Neural cell (in vitro differentiated cells): ENCODE data around the gene MGST3.

Experiments used
- EZH2 ChIP-seq: fragments of 200-600, 300-800 bp; shearing (Covaris generic), sonication (generic); IDR thresholded peaks from 2 replicates; pipeline ENCODE4 v1.6.1; 2014; ENCODE audit warnings: antibody characterized with exemption, low read length, borderline replicate concordance, mild to moderate bottlenecking; ENCODE audit not compliant: insufficient read depth, poor library complexity, severe bottlenecking
- MXI1 ChIP-seq: fragments of 450-650 bp; conservative IDR thresholded peaks from 2 replicates; pipeline ENCODE4 v1.6.1; 2014; ENCODE audit warnings: antibody characterized with exemption, mild to moderate bottlenecking; ENCODE audit not compliant: poor library complexity, severe bottlenecking
- TF ChIP-seq, protein P1 (sequence below): fragments of 450-650 bp; IDR thresholded peaks from 2 replicates; pipeline ENCODE4 v1.5.1; 2014; ENCODE audit warnings: antibody characterized with exemption, mild to moderate bottlenecking, moderate library complexity; ENCODE audit not compliant: poor library complexity, severe bottlenecking
- TF ChIP-seq, protein P2 (sequence below): IDR thresholded peaks from 2 replicates; pipeline ENCODE4 v1.6.1; 2012; ENCODE audit warnings: borderline replicate concordance

DNA sequence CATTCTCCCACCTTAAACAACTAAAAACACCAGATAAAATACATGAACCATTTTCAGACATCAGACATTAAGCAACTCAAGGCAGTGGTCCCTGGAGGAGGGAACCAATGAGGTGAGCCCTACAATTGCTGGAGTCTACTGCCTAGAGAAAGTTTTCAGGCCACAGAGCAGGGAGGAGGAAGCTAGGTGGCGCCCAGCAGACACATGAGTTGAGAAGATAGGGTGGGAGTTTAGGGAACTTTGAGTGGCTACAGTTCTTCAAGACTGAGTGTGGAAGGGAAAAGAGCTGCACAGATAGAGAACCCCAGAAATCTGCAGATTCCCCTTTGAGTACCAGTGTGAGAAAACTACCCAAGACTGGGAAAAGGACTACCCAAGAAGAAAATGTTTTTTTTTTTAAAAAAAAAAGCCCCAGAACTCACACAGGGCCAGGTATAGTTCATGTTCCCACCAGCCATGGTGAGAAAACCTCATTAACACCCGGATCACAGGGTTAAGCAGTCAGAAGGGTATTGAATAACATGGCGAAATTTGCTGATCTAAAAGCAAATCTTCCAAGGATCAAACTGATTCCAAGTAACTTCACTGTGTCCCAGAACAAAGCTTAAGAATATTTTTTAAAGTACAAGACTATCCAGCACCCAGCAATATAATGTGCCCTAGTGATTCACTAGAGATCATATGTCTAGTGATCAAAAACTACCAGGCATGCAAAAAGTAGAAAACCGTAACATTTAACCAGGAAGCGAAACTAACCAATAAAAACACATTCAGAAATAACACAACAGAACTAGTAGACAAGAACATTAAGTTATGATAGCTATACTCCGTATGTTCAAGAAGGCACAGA is 55.3 kb downstream of the MGST3 start:
- TF ChIP-seq, protein P1, sequence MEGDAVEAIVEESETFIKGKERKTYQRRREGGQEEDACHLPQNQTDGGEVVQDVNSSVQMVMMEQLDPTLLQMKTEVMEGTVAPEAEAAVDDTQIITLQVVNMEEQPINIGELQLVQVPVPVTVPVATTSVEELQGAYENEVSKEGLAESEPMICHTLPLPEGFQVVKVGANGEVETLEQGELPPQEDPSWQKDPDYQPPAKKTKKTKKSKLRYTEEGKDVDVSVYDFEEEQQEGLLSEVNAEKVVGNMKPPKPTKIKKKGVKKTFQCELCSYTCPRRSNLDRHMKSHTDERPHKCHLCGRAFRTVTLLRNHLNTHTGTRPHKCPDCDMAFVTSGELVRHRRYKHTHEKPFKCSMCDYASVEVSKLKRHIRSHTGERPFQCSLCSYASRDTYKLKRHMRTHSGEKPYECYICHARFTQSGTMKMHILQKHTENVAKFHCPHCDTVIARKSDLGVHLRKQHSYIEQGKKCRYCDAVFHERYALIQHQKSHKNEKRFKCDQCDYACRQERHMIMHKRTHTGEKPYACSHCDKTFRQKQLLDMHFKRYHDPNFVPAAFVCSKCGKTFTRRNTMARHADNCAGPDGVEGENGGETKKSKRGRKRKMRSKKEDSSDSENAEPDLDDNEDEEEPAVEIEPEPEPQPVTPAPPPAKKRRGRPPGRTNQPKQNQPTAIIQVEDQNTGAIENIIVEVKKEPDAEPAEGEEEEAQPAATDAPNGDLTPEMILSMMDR, result no peak
- TF ChIP-seq MXI1 (no peak), EZH2 (no peak)
- TF ChIP-seq, protein P2, sequence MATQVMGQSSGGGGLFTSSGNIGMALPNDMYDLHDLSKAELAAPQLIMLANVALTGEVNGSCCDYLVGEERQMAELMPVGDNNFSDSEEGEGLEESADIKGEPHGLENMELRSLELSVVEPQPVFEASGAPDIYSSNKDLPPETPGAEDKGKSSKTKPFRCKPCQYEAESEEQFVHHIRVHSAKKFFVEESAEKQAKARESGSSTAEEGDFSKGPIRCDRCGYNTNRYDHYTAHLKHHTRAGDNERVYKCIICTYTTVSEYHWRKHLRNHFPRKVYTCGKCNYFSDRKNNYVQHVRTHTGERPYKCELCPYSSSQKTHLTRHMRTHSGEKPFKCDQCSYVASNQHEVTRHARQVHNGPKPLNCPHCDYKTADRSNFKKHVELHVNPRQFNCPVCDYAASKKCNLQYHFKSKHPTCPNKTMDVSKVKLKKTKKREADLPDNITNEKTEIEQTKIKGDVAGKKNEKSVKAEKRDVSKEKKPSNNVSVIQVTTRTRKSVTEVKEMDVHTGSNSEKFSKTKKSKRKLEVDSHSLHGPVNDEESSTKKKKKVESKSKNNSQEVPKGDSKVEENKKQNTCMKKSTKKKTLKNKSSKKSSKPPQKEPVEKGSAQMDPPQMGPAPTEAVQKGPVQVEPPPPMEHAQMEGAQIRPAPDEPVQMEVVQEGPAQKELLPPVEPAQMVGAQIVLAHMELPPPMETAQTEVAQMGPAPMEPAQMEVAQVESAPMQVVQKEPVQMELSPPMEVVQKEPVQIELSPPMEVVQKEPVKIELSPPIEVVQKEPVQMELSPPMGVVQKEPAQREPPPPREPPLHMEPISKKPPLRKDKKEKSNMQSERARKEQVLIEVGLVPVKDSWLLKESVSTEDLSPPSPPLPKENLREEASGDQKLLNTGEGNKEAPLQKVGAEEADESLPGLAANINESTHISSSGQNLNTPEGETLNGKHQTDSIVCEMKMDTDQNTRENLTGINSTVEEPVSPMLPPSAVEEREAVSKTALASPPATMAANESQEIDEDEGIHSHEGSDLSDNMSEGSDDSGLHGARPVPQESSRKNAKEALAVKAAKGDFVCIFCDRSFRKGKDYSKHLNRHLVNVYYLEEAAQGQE, result no peak
